Fibroblast of lung (primary cell): Measurements from ENCODE around the gene ANXA3. TPM values are rescaled to one million over a fixed set of nuclear protein-coding genes. Genes with fewer than 3 reads are reported as not detected.

ENCODE experiments used
- DNase-seq, 2 donors: peaks; one replicate each; pipeline versions ENCODE4 v3.0.0 to v3.0.0-alpha.2; 2010; ENCODE audit warnings: low read depth in 2 of 2
- H2AFZ ChIP-seq: 2 replicates; pipeline ENCODE4 v1.5.1; 2012; ENCODE audit warnings: low read length, control low read depth, inconsistent platforms
- H3K27ac ChIP-seq: 2 replicates; pipeline ENCODE4 v1.5.1; 2011; ENCODE audit warnings: low read length, control low read depth; ENCODE audit not compliant: insufficient read depth
- H3K27me3 ChIP-seq: 2 replicates; pipeline ENCODE4 v1.5.1; 2011; ENCODE audit warnings: mild to moderate bottlenecking, low read length; ENCODE audit not compliant: control insufficient read depth, insufficient read depth
- H3K36me3 ChIP-seq: 2 replicates; pipeline ENCODE4 v1.5.1; 2011; ENCODE audit warnings: low read length; ENCODE audit not compliant: control insufficient read depth, insufficient read depth
- H3K4me1 ChIP-seq: 2 replicates; pipeline ENCODE4 v1.5.1; 2011; ENCODE audit warnings: low read length; ENCODE audit not compliant: control insufficient read depth, insufficient read depth; ENCODE audit errors: extremely low read depth
- H3K4me2 ChIP-seq: 2 replicates; pipeline ENCODE4 v1.5.1; 2011; ENCODE audit warnings: low read length, control low read depth; ENCODE audit not compliant: insufficient read depth; ENCODE audit errors: extremely low read depth
- H3K4me3 ChIP-seq, 4 experiments: fragments of 200-600 bp in 1 of 4; sonication (generic) in 1 of 4; replicated peaks in 1 of 4; 2 replicates each; pipeline ENCODE4 v1.5.1; 2011 to 2016; ENCODE audit warnings: low read length in 4 of 4, low read depth in 3 of 4, mild to moderate bottlenecking in 3 of 4, control low read depth in 2 of 4, inconsistent platforms in 1 of 4, mixed read lengths in 1 of 4; ENCODE audit not compliant: insufficient read depth in 1 of 4; ENCODE audit errors: control extremely low read depth in 1 of 4
- H3K79me2 ChIP-seq: 2 replicates; pipeline ENCODE4 v1.5.1; 2012; ENCODE audit warnings: mild to moderate bottlenecking, low read length, inconsistent platforms; ENCODE audit not compliant: control insufficient read depth, insufficient read depth
- H3K9ac ChIP-seq: 2 replicates; pipeline ENCODE4 v1.5.1; 2011; ENCODE audit warnings: mild to moderate bottlenecking, low read length, control low read depth; ENCODE audit not compliant: insufficient read depth
- H3K9me3 ChIP-seq: 2 replicates; pipeline ENCODE4 v1.5.1; 2012; ENCODE audit warnings: low read depth, low read length; ENCODE audit not compliant: control insufficient read depth, insufficient read depth
- H4K20me1 ChIP-seq: 2 replicates; pipeline ENCODE4 v1.5.1; 2011; ENCODE audit warnings: low read length; ENCODE audit not compliant: control insufficient read depth, insufficient read depth; ENCODE audit errors: extremely low read depth
- CTCF ChIP-seq, 2 donors: IDR thresholded peaks in 1 of 2; conservative IDR thresholded peaks in 1 of 2; 1 replicate in 1 of 2; 2 replicates in 1 of 2; pipeline ENCODE4 v1.5.1; 2011 to 2012; ENCODE audit warnings: low read length in 2 of 2, control low read depth in 1 of 2, inconsistent platforms in 1 of 2, low read depth in 1 of 2, mild to moderate bottlenecking in 1 of 2
- EZH2 ChIP-seq: IDR thresholded peaks from 2 replicates; pipeline ENCODE4 v1.5.1; 2012; ENCODE audit warnings: low read length, control low read depth, mild to moderate bottlenecking; ENCODE audit errors: missing control alignments
- polyA plus RNA-seq, 2 donors: library from polyadenylated mRNA; depleted of rRNA in 1 of 2; stranded (reverse) in 1 of 2; unstranded in 1 of 2; fragments of >200 nt; gene quantifications; 2 replicates each; pipeline ENCODE4 v1.2.1, GENCODE V29; 2011 to 2012; ENCODE audit warnings: missing spikeins in 1 of 2
- total RNA-seq: library from RNA; depleted of rRNA; stranded (reverse); fragments of >200 nt; gene quantifications from 2 replicates; pipeline ENCODE4 v1.2.1, GENCODE V29; 2014

The ANXA3 gene
- total and polyA plus RNA-seq, 2 donors (not counting 1 experiment from before 2014, with no cell fraction given) = 9.7 to 9.9 TPM

- H3K9ac ChIP-seq = no peak overlapping the region
- no peak for DNase-seq
- no peak for TF ChIP-seq EZH2
- TF ChIP-seq CTCF (conservative IDR thresholded peaks at IDR 0.05 in 1 of 2, IDR thresholded peaks at IDR 0.05 in 1 of 2; ENCODE audit: low read depth in 1 of 2, low read length in 2 of 2) = no peak
- peak overlapping the region; percentile 34 for H3K27ac ChIP-seq
- peaks cover 7% of the 10 kb centered on the region for H3K4me1 ChIP-seq
- H3K27me3 ChIP-seq = no peaks in the 10 kb centered on the region
- no peak overlapping the region for H3K4me2 ChIP-seq
- no peak overlapping the region for H3K4me3 ChIP-seq
- no peak overlapping the region for H2AFZ ChIP-seq
- no peaks in the 10 kb centered on the region for H3K36me3 ChIP-seq
- H3K9me3 ChIP-seq = no peaks in the 10 kb centered on the region
- no peaks in the 10 kb centered on the region for H4K20me1 ChIP-seq
- no peaks in the 10 kb centered on the region for H3K79me2 ChIP-seq
Measured at GRCh38 chr4:78644063-78644691, 92.6 kb downstream of the ANXA3 start.

- peak; percentile 84 for DNase-seq
- Histone ChIP-seq H3K9ac (no peak overlapping the region), H3K27ac (peak overlapping the region; percentile 84), H3K27me3 (no peaks in the 10 kb centered on the region), H3K36me3 (no peaks in the 10 kb centered on the region), H3K79me2 (no peaks in the 10 kb centered on the region), H3K4me1 (peaks cover 12% of the 10 kb centered on the region), H3K4me2 (peak overlapping the region; percentile 49), H3K9me3 (no peaks in the 10 kb centered on the region), H3K4me3 (no peak overlapping the region), H4K20me1 (no peaks in the 10 kb centered on the region), H2AFZ (no peak overlapping the region)
- peak; percentile 99 for TF ChIP-seq CTCF (conservative IDR thresholded peaks at IDR 0.05 in 1 of 2, IDR thresholded peaks at IDR 0.05 in 1 of 2; ENCODE audit: low read depth in 1 of 2, low read length in 2 of 2)
- no peak for TF ChIP-seq EZH2
Measured at GRCh38 chr4:78644744-78645330, 93.3 kb downstream of the ANXA3 start.

DNA sequence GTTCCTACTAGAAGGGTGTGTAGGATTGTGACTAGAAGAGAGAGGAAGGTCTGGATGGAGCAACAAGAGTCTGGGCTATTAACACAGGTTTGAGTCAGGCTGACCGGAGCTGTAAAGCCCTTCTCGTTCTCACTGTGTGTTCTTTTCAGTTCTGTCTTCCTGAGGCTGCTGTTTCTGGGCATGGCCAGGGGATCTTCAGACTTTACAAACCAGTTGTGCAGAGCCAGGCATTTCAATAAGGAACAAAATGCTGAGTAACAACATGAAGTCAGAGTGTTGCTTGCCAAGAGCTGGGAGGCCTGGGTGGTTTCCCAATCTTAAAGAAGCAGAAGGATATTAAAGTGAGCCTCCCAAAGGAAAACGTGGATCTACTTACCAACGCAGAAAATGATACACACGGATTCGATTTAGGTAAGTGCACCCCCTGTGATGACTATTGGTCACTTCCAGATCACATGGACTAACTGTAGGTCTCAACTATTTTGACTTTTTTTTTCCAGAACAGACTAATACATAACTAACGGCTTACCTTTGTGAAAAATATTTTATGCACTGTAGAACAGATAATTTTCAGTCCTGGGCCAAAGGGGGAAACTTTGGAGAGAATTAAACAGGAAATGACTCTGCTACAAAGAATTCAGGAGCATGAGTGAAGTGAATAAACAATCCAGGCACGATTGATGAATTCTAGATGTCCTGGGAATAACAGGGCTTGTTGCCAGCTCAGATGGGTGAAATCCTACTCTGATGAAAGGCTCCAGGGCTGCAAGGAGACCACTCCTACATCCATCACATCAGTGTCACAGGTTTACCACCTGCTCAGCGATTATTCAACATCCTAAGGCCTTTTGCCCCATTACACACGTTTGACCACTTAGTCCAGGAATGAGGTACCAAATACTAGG, 94.5 kb downstream of the ANXA3 start:
- no peak overlapping the region for H2AFZ ChIP-seq
- peak overlapping the region; percentile 3 to 48 (median 6) for H3K4me3 ChIP-seq
- no peaks in the 10 kb centered on the region for H3K9me3 ChIP-seq
- TF ChIP-seq EZH2 (no peak), CTCF (conservative IDR thresholded peaks at IDR 0.05 in 1 of 2, IDR thresholded peaks at IDR 0.05 in 1 of 2; ENCODE audit: low read depth in 1 of 2, low read length in 2 of 2) (no peak)
- H3K27ac ChIP-seq = peak overlapping the region; percentile 84
- H3K27me3 ChIP-seq = no peaks in the 10 kb centered on the region
- H3K36me3 ChIP-seq = no peaks in the 10 kb centered on the region
- no peaks in the 10 kb centered on the region for H3K79me2 ChIP-seq
- H3K9ac ChIP-seq = peak overlapping the region; percentile 11
- peak; percentile 95 to 97 for DNase-seq
- peak overlapping the region; percentile 72 for H3K4me2 ChIP-seq
- no peaks in the 10 kb centered on the region for H4K20me1 ChIP-seq
- H3K4me1 ChIP-seq = peaks cover 19% of the 10 kb centered on the region
